Stimulated activated CD4-positive, alpha-beta T cell treated with anti-CD3 and anti-CD28 coated beads, Interleukin-15, amount 100 ng/mL, for 1 hour (primary cell): Measurements from ENCODE around the gene MCF2L2.
"Not testable (repeated sequence)": the region's sequence is repeated elsewhere in the genome, so short reads cannot be mapped to it uniquely, and the experiment has no call there.

Experiments
- DNase-seq, 2 donors: peaks; one replicate each; pipeline ENCODE4 v3.0.0-alpha.2; 2020; ENCODE audit warnings: low read depth in 1 of 2, low spot score in 1 of 2

The MCF2L2 gene

DNA sequence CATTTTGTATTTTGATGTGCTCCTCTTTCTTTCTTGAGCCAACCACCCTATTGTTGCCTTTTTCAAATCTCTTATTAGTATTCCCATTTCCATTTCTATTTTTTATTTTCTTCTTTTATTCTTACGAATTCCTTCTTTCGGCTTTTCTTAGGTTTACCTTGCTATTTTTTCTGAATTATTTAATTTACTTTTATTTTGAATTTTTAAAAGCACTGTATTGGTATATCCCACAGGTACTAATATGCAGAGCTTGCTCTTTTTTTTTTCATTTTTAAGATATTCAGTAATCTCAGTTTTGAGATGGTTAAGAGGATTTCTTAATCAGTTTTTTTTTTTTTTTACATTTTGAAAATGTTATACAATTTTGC is 18.4 kb upstream of the MCF2L2 start:
- no peak for DNase-seq

DNA sequence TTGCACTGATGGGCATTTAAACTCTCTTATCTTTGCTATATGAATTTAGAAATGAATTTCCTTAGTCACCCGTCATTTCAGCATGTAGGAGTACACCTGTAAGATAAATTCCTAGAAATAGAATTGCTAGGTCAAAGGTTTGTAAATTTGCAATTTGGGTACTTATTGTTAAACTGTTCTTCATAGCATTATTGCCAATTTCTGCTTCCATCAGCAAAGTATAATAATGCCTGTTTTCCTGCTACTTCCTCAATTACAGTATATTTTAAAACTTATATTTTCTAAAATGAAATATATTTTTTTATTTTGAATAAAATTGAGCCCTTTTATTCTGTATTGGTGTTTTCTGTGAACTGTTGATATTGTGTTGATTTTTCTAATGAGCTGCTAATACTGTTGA is 16.3 kb upstream of the MCF2L2 start:
- DNase-seq = no peak

DNA sequence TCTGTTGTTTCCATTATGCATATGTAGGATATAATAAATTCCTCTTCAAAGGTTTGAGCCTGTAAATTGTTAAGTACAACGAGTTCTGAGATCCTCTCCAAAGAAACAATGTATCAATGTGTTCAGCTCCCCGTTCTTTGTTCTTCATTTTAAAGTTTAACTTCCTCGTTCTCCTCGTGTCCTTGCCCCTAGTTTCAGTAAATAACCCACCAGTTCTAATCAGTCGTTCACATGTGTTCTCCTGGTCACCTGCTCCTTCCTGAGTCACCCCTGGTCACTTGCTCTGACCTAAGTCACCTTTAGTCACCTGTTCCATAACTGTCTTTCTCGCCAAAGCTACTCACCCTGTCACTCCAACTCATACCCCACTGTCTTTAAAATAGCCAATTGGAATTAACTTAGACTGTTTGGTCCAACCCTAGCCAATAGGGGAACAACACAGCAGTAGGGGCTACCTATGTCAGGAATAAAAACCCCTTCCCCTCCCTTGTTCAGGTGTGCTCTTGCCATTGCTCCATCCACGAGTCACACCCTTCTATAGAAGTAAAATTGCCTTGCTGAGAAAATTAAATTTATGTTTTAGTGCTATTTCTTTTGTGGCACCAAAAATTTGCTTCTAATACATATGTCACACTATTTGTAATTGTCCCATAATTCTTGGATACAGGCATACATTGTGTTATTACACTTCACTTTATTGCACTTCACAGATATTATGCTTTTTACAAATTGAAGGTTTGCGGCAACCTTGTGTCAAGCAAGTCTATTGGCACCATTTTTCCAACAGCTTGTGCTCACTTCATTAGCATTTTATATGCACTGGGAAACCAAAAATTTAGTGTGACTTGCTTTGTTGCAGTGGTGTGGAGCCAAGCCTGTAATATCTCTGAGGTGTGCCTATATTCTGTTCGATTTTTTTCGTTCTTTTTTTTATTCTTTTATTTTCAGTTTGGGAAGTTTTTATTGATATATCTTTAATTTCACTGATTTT is 15.3 kb upstream of the MCF2L2 start:
- no peak for DNase-seq

DNA sequence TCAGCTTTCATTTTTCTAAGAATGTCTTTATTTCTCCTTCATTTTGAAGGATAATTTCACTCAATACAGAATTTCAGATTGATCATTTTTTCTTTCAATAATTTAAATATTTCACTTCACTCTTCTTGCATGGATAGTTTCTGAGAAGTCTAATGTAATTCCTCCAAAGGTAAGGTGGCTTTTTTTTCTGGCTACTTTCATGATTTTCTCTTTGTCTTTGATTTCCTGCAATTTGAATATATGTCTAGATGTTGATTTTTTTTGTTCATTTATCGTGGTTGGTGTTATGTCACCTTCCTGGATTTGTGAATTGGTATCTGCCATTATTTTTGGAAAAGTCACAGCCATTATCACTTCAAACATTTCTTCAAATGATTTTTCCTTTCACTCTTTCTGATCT is 14.6 kb upstream of the MCF2L2 start:
- no peak for DNase-seq

DNA sequence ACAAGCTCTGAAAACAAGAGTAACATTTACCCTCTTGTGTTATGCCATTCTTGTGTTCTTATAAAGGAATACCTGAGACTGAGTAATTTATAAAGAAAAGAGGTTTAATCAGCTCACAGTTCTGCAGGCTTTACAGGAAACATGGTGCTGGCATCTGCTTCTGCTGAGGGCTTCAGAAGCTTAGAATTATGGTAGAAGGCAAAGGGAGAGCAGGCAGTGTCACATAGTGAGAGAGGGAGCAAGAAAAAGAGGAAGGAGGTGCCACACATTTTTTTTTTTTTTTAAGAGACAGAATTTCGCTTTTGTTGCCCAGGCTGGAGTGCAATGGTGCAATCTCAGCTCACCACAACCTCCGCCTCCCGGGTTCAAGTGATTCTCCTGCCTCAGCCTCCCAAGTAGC is 12.1 kb upstream of the MCF2L2 start:
- not testable (repeated sequence) for DNase-seq

DNA sequence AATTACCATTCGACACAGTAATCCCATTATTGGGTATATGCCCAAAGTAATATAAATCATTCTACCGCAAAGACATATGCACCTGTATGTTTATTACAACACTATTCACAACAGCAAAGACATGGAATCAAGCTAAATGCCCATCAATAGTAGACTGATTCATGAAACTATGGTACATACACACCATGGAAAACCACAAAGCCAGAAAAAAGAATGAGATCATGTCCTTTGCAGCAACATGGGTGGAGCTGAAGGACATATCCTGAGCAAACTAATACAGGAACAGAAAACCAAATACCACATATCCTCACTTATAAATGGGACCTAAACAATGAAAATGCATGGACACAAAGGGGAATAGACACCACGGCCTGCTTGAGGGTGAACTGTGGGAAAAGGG is 11.1 kb upstream of the MCF2L2 start:
- DNase-seq = no peak

DNA sequence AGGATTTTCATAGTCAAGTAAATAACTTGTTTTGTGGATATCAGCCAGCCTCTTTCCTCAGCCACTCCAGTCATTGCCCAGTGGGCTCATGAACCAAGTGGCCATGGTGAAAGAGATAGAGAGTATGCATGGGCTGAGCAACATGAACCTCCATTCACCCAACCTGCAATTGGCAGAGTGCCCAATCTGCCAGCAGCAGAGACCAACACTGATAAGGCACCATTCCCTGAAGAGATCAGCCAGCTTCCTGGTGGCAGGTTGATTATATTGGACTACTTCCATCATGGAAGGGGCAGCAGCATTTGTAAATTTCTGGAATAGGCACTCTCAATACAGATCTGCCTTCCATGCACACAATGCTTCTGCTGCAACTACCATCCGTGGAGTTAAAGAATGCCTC is 10.3 kb upstream of the MCF2L2 start:
- no peak for DNase-seq

DNA sequence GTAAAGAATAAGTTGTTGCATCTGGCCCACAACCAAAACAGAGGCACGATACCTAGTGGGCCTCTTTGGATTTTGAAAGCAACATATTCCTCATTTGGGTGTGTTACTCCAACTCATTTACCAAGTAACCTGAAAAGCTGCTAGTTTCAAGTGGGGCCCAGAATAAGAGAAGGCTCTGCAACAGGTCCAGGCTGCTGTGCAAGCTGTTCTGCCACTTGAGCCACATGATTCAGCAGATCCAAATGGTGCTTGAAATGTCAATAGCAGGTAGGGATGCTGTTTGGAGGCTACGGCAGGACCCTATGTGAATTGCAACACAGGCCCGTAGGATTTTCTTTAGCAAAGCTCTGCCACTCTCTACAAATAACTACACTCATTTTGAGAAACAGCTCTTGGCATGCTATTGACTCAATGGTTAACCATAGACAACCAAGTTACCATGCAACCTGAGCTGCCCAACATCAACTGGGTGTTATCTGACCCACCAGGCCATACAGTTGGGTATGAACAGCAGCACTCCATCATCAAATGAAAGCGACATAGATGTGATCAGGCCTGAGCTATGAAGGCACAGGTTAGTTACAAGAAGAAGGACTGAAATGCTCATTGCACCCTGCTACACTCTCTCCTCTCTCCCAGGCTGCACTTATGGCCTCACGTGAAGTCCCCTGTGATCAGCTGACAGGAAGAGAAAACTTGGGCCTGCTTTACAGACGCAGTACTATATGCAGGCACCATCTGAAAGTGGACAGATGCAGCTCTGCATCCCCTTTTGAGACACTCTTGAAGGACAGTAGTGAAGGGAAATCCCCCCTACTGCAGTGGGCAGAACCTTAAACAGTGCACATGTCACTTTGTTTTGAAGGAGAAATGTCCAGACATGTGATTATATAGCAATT is 9.5 kb upstream of the MCF2L2 start:
- no peak for DNase-seq

DNA sequence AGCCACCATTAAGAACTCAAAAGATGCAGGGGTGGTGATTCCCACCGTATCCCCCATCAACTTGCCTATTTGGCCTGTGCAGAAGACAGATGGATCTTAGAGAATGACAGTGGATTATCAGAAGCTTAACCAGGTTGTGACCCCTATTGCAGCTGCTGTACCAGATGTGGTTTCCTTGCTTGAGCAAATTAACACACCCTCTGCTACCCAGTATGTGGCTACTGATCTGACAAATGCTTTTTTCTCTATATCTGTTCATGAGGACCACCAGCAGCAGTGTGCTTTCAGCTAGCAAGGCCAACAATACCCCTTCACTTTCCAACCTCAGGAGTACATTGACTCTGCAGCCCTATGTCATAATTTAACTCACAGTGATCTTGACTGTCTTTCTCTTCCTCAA is 8.6 kb upstream of the MCF2L2 start:
- DNase-seq = no peak

DNA sequence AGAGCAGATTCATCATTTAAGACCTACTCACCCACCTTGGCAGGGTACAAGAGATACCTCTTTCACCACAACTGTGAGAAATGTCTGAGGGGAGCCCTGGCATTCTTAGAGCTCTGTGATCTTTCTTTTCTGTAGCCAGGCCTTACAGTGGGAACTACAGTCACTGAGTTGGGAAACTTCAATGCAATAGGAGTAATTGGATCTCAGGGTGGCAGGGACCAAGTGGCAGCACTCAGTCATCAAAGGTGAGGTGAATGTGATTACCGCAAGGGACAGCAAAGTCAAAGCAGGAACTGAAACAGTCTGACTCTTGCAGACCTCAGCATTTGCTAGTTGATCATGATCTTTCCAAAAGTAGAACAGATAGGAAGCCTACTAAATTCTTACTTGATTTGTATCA is 7.2 kb upstream of the MCF2L2 start:
- DNase-seq = no peak

DNA sequence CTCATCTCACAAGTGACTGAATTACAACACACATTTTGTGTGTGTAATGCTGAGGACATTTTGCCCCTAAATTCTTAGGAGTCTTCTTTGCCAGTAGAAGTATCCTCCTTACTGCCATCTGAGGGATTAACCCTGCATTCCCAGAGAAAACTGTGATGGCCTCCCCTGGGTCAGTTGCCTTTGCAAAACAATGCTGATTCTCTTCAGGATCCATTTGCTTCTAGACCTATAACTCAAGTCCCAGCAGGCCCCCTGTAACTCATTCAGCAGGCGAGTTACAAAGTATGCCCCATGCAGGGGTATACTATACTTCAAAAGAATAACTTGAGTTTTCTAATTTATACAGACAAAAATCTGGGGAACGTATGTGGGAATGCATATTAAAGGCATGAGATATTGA is 6.6 kb upstream of the MCF2L2 start:
- DNase-seq = no peak

DNA sequence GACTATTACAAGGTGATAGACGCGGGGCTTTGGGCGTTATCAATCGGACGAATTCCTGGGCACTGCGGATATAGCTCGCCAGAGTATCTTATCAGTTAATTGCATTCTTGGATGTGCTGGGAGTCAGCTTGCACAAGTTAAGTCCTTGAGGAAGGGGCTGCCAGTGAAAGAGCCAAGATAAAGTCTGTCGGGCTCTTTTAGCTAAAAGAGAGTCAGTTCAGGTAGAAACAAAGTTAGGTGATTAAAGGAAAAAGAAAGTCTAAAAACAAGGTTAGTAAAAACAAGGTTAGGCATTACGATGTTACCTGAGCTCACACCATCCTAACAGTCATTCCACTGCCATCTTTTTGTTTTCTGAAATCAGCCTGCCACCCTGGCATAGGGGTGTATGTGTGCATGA is 6.1 kb upstream of the MCF2L2 start:
- no peak for DNase-seq

DNA sequence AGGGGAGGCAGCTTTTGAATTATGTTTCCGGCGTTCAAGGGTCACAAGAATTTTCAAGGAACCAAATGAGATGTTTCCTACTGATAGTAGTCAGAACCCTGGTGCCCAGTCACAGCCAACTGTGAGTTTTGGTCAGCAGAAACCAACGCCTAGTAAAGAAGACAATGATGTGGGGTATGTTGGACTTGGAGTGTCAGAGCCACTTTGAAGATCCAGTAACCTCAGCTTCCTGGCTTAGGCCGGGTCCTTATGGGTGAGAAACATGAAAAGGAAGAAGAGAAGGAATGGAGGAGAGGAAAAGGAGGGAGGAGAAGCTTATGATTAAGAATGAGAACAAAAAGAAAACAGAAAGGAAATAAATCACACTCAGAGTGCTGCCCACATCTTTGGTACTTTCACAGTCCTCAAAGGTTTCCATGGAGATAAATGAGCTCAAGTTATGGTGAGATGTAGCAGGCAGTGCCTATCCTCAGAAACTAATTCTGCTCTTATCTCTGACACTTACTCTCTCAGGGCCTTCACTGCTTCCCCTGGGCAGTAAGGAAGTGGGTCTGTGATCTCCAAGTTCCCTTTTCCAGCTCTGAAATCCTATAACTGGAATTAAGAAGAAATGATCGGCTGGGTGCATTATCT is 2.0 kb upstream of the MCF2L2 start:
- no peak for DNase-seq

DNA sequence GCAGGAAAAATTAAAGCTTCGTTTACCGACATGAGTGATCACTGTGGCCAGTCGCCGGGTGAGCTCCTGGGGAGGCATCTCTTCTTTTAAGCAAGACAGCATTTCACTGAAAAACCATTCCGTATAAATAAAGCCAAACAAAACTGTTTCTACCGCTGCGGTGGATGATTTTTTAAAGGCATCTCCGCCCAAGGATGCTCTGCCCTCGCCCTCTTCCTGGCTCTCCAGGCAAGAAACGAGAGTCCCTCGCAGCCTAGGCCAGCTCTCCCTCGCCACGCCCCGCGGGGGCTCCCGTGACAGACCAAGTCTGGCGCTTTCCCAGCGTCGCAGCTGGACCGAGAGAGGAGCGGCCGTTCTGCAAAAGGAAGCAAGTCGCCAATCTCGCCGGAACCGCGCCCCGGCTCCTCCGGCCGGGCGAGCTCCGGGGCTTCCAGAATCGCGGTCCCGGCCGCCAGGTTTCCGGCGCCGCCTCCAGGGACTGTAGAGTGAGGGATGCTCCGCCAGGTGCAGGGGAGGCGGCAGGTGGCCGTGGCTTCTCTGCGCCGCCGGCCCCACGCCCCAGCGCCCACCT is 458 bp downstream of the MCF2L2 start:
- peak in 1 of 2 donors; percentile 13 for DNase-seq

DNA sequence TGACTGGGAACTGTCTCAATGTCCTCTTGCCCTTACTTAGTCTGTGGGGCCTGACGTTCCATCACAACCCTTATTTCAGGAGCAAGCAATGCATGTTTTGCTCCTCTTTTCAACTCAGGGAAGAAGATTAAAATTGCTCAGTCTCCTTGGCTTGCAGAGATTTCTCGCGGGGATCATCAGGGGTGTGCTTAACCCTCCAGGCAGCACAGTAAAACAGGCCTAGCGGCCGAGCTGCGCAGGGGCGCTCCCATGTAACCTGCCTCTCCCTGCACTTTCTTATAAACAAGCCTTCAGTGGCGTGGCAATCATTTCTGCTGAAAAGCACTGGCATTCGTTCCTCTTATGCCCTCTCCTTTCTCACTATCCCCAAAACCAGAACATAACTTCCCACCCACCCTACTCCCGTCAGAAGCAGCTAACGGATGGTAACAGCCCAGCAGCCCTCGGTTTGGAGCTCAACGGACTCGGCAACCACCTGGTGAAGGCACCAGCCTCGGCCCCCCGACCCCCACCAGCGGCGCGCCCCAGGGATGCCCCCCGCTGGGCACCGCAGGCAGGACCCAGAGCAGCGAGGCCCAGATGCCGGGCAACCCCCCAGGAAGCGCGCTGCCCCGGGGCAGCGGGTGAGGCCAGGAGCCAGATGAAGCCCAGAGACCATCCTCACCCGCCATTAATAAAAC is 1.1 kb downstream of the MCF2L2 start:
- no peak for DNase-seq

DNA sequence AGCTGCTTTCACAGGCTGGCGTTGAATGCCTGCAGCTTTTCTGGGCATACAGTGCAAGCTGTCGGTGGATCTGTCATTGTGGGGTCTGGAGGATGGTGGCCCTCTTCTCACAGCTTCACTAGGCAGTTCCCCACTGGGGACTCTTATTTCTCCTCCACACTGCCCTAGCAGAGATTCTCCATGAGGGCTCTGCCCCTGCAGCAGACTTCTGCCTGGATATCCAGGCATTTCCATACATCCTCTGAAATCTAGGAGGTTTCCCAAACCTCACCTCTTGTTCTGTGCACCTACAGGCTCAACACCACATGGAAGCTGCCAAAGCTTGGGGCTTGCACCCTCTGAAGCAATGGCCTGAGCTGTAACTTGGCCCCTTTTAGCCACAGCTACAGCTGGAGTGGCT is 9.6 kb downstream of the MCF2L2 start:
- not testable (repeated sequence) for DNase-seq

DNA sequence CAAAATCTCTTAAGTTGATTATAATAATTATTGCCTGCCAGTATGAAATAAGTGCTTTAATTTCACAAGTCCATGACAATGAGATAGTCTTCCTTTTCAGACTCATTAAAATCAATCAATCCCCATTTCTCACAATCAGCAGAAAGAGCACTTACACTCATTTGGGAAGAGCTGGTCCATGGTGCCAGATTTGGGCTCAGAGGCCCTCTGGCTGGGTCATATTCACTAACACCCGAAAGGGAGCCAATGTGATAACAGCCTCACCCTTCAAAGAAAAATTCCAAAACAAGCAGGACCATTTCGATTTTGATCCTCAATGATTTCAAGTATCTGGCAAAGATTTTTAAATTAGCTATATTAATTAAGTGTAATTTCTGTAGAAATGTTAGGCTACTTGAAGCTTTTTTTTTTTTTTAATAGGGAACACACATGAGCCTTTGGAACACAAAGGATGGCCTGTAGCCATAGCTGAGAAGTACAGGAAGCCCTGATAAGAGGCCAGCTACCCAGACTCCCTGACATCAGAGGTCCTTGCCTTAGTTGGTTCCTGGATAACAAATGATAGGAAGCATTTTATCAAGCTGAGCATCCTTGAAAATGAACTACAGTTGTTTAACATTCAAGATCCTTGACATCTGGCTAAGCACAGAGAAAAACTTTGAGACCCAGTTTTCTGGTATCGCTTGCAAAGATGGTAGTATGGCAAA is 17.1 kb downstream of the MCF2L2 start:
- DNase-seq = no peak

DNA sequence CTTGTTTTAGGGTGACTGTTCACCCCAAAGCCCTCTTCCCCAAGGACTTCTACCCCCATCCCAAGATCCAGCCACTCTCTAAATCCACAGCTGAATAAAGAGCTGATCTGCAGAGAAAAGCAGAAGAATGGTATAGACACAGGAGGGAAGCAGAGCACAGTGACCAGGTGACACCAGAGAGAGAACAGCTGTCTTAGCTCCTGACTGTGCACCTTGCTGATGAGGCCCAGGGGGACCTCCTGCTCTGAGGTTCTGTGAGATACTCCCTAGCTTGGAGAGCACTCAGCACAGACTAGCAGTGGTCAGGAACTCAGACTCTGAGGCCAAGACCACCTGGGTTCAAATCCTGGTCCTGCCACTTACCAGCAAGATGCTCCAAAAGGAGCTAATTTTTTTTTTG is 17.7 kb downstream of the MCF2L2 start:
- no peak for DNase-seq

DNA sequence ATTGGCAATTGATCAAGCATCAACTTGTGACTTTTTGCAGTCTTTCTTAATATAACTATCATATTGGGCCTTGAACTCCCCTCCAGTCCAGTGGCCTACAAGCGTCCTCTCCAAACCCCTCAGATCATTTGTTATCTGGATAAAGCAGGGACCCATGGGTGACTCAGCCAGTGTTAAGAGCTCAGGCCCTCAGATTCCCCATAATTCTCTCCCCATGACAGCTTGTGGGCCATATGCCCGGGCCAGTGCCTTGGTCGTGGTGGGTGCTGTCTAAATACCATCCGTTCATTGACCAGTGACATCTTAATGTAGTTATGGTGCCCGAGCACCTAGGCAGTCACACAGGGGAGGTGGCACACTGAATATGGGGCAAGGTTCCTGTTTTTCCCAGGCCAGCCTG is 18.1 kb downstream of the MCF2L2 start:
- DNase-seq = no peak

DNA sequence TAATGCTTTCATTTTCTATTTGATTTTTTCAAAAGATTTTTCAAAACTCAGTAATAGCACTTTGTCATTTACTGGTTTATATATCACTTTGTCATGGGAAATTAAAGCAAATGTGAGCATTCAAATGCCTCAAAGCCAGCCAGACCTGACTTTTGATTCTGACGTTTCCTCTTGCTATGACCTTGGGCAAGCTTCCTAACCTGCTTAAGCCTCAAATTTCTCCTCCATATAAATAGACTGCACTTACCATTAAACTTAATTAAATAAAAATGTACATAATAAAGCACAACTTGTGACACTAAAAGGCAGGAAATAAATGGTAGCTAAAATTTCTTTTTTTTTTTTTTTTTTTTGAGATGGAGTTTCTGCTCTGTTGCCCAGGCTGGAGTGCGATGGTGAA is 19.2 kb downstream of the MCF2L2 start:
- DNase-seq = no peak
